ENCODE measurements around the gene RAPGEF2.

RAPGEF2 gene

GRCh38 chr4:159235779-159236368, 133.0 kb downstream of the RAPGEF2 start:
- no peak for TF ChIP-seq CTCF (IDR thresholded peaks at IDR 0.05)

- no peak for TF ChIP-seq CTCF (IDR thresholded peaks at IDR 0.05)
These were observed 135.1 kb downstream of the RAPGEF2 start for GRCh38 chr4:159237975-159238374.

GRCh38 chr4:159238631-159239030, 135.8 kb downstream of the RAPGEF2 start:
- no peak for TF ChIP-seq CTCF (IDR thresholded peaks at IDR 0.05)

GRCh38 chr4:159239629-159240028, 136.8 kb downstream of the RAPGEF2 start:
- no peak for TF ChIP-seq CTCF (IDR thresholded peaks at IDR 0.05)

GRCh38 chr4:159240046-159240445, 137.2 kb downstream of the RAPGEF2 start:
- no peak for TF ChIP-seq CTCF (IDR thresholded peaks at IDR 0.05)

- no peak for TF ChIP-seq CTCF (IDR thresholded peaks at IDR 0.05)
These were observed 137.8 kb downstream of the RAPGEF2 start for GRCh38 chr4:159240687-159241086.

- no peak for TF ChIP-seq CTCF (IDR thresholded peaks at IDR 0.05)
These were observed 139.5 kb downstream of the RAPGEF2 start for GRCh38 chr4:159242427-159242826.

All from LNCAP (cell line).